ENCODE data around the gene NSD1.

- no peak for TF ChIP-seq CTCF (IDR thresholded peaks at IDR 0.05)
- TF ChIP-seq POLR2A (IDR thresholded peaks at IDR 0.05), result no peak
Measured at GRCh38 chr5:177295924-177296323, 162.4 kb downstream of the NSD1 start.

Measured in vagina (tissue), 2 donors.